CD4-positive, CD25-positive, alpha-beta regulatory T cell (primary cell): ENCODE measurements around the gene PAMR1. TPM values are rescaled to one million over a fixed set of nuclear protein-coding genes. Genes with fewer than 3 reads are reported as not detected.

ENCODE experiments used
- ATAC-seq, 2 donors: fragments of 150-1000 bp; cut with Tn5 transposase; one replicate each; pipeline ENCODE4 v1.10.0; 2021; ENCODE audit warnings: low read depth in 2 of 2, moderate number of reproducible peaks in 2 of 2, moderate library complexity in 1 of 2
- DNase-seq, 3 donors: peaks; one replicate each; pipeline versions ENCODE4 v3.0.0 to v3.0.0-alpha.2; 2012 to 2022; ENCODE audit warnings: mixed read lengths in 1 of 3
- H3K27ac ChIP-seq: one replicate; pipeline ENCODE4 v1.7.0; 2013; ENCODE audit warnings: mild to moderate bottlenecking, low read length; ENCODE audit not compliant: insufficient read depth, poor library complexity, severe bottlenecking
- H3K27me3 ChIP-seq: one replicate; pipeline ENCODE4 v1.7.0; 2013; ENCODE audit warnings: low read length; ENCODE audit not compliant: control insufficient read depth, insufficient read depth
- H3K36me3 ChIP-seq: one replicate; pipeline ENCODE4 v1.7.0; 2013; ENCODE audit warnings: mild to moderate bottlenecking, low read length, moderate library complexity; ENCODE audit not compliant: control insufficient read depth, insufficient read depth
- H3K4me1 ChIP-seq: 2 replicates; pipeline ENCODE4 v1.7.0; 2013; ENCODE audit warnings: mild to moderate bottlenecking, low read length; ENCODE audit not compliant: insufficient read depth, control insufficient read depth, poor library complexity, severe bottlenecking
- H3K4me3 ChIP-seq: one replicate; pipeline ENCODE4 v1.7.0; 2013; ENCODE audit warnings: low read depth, mild to moderate bottlenecking, low read length, moderate library complexity
- H3K9me3 ChIP-seq, 2 experiments: 1 replicate in 1 of 2; 2 replicates in 1 of 2; pipeline ENCODE4 v1.7.0; 2013; ENCODE audit warnings: low read length in 2 of 2, mild to moderate bottlenecking in 1 of 2, moderate library complexity in 1 of 2; ENCODE audit not compliant: control insufficient read depth in 2 of 2
- H3K27ac Mint-ChIP-seq, 3 donors: one replicate each; pipeline ENCODE4 v1.8.0; 2020 to 2022; ENCODE audit warnings: mild to moderate bottlenecking in 3 of 3, mixed read lengths in 3 of 3, moderate library complexity in 2 of 3
- H3K27me3 Mint-ChIP-seq: one replicate; pipeline ENCODE4 v1.8.0; 2022; ENCODE audit warnings: mild to moderate bottlenecking, mixed read lengths
- H3K36me3 Mint-ChIP-seq: one replicate; pipeline ENCODE4 v1.8.0; 2020; ENCODE audit warnings: mixed read lengths
- H3K4me1 Mint-ChIP-seq, 4 donors: one replicate each; pipeline ENCODE4 v1.8.0; 2020 to 2022; ENCODE audit warnings: mixed read lengths in 4 of 4, mild to moderate bottlenecking in 1 of 4
- H3K4me3 Mint-ChIP-seq, 4 donors: one replicate each; pipeline ENCODE4 v1.8.0; 2020 to 2022; ENCODE audit warnings: mild to moderate bottlenecking in 4 of 4, mixed read lengths in 4 of 4, moderate library complexity in 3 of 4
- H3K9me3 Mint-ChIP-seq, 7 donors: one replicate each; pipeline ENCODE4 v1.8.0; 2020 to 2022; ENCODE audit warnings: mixed read lengths in 7 of 7, mild to moderate bottlenecking in 3 of 7, moderate library complexity in 2 of 7
- polyA plus RNA-seq, 4 donors: library from polyadenylated mRNA; unstranded; fragments of 300-500 nt; fragmentation: Illumina TruSeq; gene quantifications; one replicate each; pipeline ENCODE4 v1.2.3, GENCODE V29; 2021
- total RNA-seq: library from RNA; stranded (reverse); gene quantifications from one replicate; pipeline ENCODE4 v1.2.3, GENCODE V29; 2022

PAMR1 gene
- total and polyA plus RNA-seq, 5 donors from 2014 or later, result not detected

GRCh38 chr11:35559949-35560348 is 34.5 kb upstream of the PAMR1 start:
- ATAC-seq (no peak), DNase-seq (no peak)
- Histone ChIP-seq H3K9me3 (no peaks in the 10 kb centered on the region), H3K27ac (no peak overlapping the region), H3K27me3 (peaks cover 5% of the 10 kb centered on the region), H3K36me3 (no peaks in the 10 kb centered on the region), H3K4me1 (no peaks in the 10 kb centered on the region), H3K4me3 (no peak overlapping the region)
- H3K27me3 Mint-ChIP-seq, result peaks cover 6% of the 10 kb centered on the region
- H3K27ac Mint-ChIP-seq, result no peak overlapping the region
- no peaks in the 10 kb centered on the region for H3K4me1 Mint-ChIP-seq
- no peaks in the 10 kb centered on the region for H3K36me3 Mint-ChIP-seq
- peaks cover 0 to 4% (median 0%) of the 10 kb centered on the region in 7 donors for H3K9me3 Mint-ChIP-seq
- H3K4me3 Mint-ChIP-seq, result no peak overlapping the region

GRCh38 chr11:35558513-35558912 is 33.1 kb upstream of the PAMR1 start:
- Mint-ChIP-seq H3K36me3 (no peaks in the 10 kb centered on the region), H3K4me1 (no peaks in the 10 kb centered on the region), H3K27me3 (peaks cover 7% of the 10 kb centered on the region), H3K4me3 (no peak overlapping the region), H3K27ac (no peak overlapping the region), H3K9me3 (peaks cover 0 to 4% (median 0%) of the 10 kb centered on the region in 7 donors)
- ATAC-seq (no peak), DNase-seq (no peak)
- H3K9me3 ChIP-seq, result no peaks in the 10 kb centered on the region
- H3K27me3 ChIP-seq, result peaks cover 9% of the 10 kb centered on the region
- no peak overlapping the region for H3K4me3 ChIP-seq
- H3K4me1 ChIP-seq, result no peaks in the 10 kb centered on the region
- no peak overlapping the region for H3K27ac ChIP-seq
- no peaks in the 10 kb centered on the region for H3K36me3 ChIP-seq

- H3K36me3 ChIP-seq, result no peaks in the 10 kb centered on the region
- ATAC-seq (no peak), DNase-seq (no peak)
- Mint-ChIP-seq H3K4me1 (no peaks in the 10 kb centered on the region), H3K27ac (no peak overlapping the region), H3K9me3 (peaks cover 0 to 1% (median 0%) of the 10 kb centered on the region in 7 donors), H3K4me3 (no peak overlapping the region), H3K27me3 (peaks cover 7% of the 10 kb centered on the region), H3K36me3 (no peaks in the 10 kb centered on the region)
- H3K9me3 ChIP-seq, result no peaks in the 10 kb centered on the region
- H3K27ac ChIP-seq, result no peak overlapping the region
- peaks cover 7% of the 10 kb centered on the region for H3K27me3 ChIP-seq
- no peaks in the 10 kb centered on the region for H3K4me1 ChIP-seq
- H3K4me3 ChIP-seq, result no peak overlapping the region
These were observed 30.1 kb upstream of the PAMR1 start for GRCh38 chr11:35555488-35555887.

GRCh38 chr11:35554491-35555437 is 29.3 kb upstream of the PAMR1 start:
- Mint-ChIP-seq H3K36me3 (no peaks in the 10 kb centered on the region), H3K9me3 (no peaks in the 10 kb centered on the region), H3K4me3 (no peak overlapping the region), H3K4me1 (no peaks in the 10 kb centered on the region), H3K27ac (no peak overlapping the region), H3K27me3 (peaks cover 7% of the 10 kb centered on the region)
- no peak overlapping the region for H3K4me3 ChIP-seq
- ATAC-seq (no peak), DNase-seq (no peak)
- H3K27ac ChIP-seq, result no peak overlapping the region
- no peaks in the 10 kb centered on the region for H3K4me1 ChIP-seq
- no peaks in the 10 kb centered on the region for H3K9me3 ChIP-seq
- H3K27me3 ChIP-seq, result peaks cover 7% of the 10 kb centered on the region
- no peaks in the 10 kb centered on the region for H3K36me3 ChIP-seq

GRCh38 chr11:35553831-35554230 is 28.4 kb upstream of the PAMR1 start:
- Histone ChIP-seq H3K27me3 (peaks cover 7% of the 10 kb centered on the region), H3K9me3 (no peaks in the 10 kb centered on the region), H3K4me1 (no peaks in the 10 kb centered on the region), H3K36me3 (no peaks in the 10 kb centered on the region), H3K4me3 (no peak overlapping the region), H3K27ac (no peak overlapping the region)
- ATAC-seq (no peak), DNase-seq (no peak)
- H3K27ac Mint-ChIP-seq, result no peak overlapping the region
- H3K27me3 Mint-ChIP-seq, result peaks cover 7% of the 10 kb centered on the region
- H3K4me3 Mint-ChIP-seq, result no peak overlapping the region
- H3K4me1 Mint-ChIP-seq, result no peaks in the 10 kb centered on the region
- no peaks in the 10 kb centered on the region for H3K36me3 Mint-ChIP-seq
- H3K9me3 Mint-ChIP-seq, result peaks cover 0 to 2% (median 0%) of the 10 kb centered on the region in 7 donors

GRCh38 chr11:35553021-35553420 is 27.6 kb upstream of the PAMR1 start:
- peaks cover 0 to 2% (median 0%) of the 10 kb centered on the region in 7 donors for H3K9me3 Mint-ChIP-seq
- no peaks in the 10 kb centered on the region for H3K4me1 Mint-ChIP-seq
- no peaks in the 10 kb centered on the region for H3K36me3 Mint-ChIP-seq
- no peaks in the 10 kb centered on the region for H3K9me3 ChIP-seq
- H3K27me3 ChIP-seq, result peaks cover 7% of the 10 kb centered on the region
- H3K27me3 Mint-ChIP-seq, result peaks cover 7% of the 10 kb centered on the region
- H3K4me1 ChIP-seq, result no peaks in the 10 kb centered on the region
- no peak overlapping the region for H3K4me3 ChIP-seq
- DNase-seq (no peak), ATAC-seq (no peak)
- no peak overlapping the region for H3K4me3 Mint-ChIP-seq
- H3K27ac ChIP-seq, result no peak overlapping the region
- no peak overlapping the region for H3K27ac Mint-ChIP-seq
- no peaks in the 10 kb centered on the region for H3K36me3 ChIP-seq

- DNase-seq (no peak), ATAC-seq (no peak)
- Histone ChIP-seq H3K27ac (no peak overlapping the region), H3K9me3 (no peaks in the 10 kb centered on the region), H3K4me1 (no peaks in the 10 kb centered on the region), H3K4me3 (no peak overlapping the region), H3K36me3 (no peaks in the 10 kb centered on the region), H3K27me3 (peaks cover 7% of the 10 kb centered on the region)
- H3K9me3 Mint-ChIP-seq, result peaks cover 0 to 2% (median 0%) of the 10 kb centered on the region in 7 donors
- no peak overlapping the region for H3K27ac Mint-ChIP-seq
- no peaks in the 10 kb centered on the region for H3K4me1 Mint-ChIP-seq
- H3K36me3 Mint-ChIP-seq, result no peaks in the 10 kb centered on the region
- H3K27me3 Mint-ChIP-seq, result peaks cover 7% of the 10 kb centered on the region
- H3K4me3 Mint-ChIP-seq, result no peak overlapping the region
These were observed 27.2 kb upstream of the PAMR1 start for GRCh38 chr11:35552616-35553015.
